Measurements from ENCODE around the gene MAN1A1. TPM values are rescaled to one million over a fixed set of nuclear protein-coding genes. Genes with fewer than 3 reads are reported as not detected.

MAN1A1 gene
- total RNA-seq, 1 donor from 2014 or later, result 3.0 TPM

DNA sequence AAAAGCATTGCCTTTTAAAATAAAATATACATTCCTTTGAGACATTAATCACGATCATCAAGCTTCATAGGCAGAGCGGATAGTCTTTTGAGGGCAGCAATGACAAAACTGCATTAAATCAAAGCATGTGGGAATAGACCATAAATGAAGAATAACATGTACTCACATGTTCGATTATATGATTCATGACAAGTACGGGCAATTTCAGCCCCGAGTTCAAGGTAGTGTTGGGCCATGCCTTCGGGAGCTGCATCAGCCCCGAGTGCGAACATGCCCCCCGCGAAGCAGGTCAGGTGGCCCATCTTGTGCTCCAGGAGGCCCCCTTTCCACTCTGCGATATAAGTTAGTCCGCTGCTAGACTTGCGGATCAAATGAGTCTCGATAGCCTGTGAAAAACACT, 160.1 kb downstream of the MAN1A1 start:
- Mint-ChIP-seq H3K36me3 (ENCODE audit: low read depth) (peaks cover 3% of the 10 kb centered on the region), H3K27ac (ENCODE audit: unreplicated experiment) (no peak overlapping the region), H3K4me3 (no peak overlapping the region), H3K27me3 (ENCODE audit: low read depth) (no peaks in the 10 kb centered on the region), H3K4me1 (peaks cover 3% of the 10 kb centered on the region), H3K9me3 (no peaks in the 10 kb centered on the region)
- TF ChIP-seq, protein P1, sequence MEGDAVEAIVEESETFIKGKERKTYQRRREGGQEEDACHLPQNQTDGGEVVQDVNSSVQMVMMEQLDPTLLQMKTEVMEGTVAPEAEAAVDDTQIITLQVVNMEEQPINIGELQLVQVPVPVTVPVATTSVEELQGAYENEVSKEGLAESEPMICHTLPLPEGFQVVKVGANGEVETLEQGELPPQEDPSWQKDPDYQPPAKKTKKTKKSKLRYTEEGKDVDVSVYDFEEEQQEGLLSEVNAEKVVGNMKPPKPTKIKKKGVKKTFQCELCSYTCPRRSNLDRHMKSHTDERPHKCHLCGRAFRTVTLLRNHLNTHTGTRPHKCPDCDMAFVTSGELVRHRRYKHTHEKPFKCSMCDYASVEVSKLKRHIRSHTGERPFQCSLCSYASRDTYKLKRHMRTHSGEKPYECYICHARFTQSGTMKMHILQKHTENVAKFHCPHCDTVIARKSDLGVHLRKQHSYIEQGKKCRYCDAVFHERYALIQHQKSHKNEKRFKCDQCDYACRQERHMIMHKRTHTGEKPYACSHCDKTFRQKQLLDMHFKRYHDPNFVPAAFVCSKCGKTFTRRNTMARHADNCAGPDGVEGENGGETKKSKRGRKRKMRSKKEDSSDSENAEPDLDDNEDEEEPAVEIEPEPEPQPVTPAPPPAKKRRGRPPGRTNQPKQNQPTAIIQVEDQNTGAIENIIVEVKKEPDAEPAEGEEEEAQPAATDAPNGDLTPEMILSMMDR (conservative IDR thresholded peaks at IDR 0.05), result no peak
- no peak for DNase-seq (ENCODE audit: low read depth, low spot score)

GRCh38 chr6:119187596-119187995, 162.0 kb downstream of the MAN1A1 start:
- no peak overlapping the region for H3K27ac Mint-ChIP-seq (ENCODE audit: unreplicated experiment)
- peaks cover 6% of the 10 kb centered on the region for H3K36me3 Mint-ChIP-seq (ENCODE audit: low read depth)
- peaks cover 7% of the 10 kb centered on the region for H3K4me1 Mint-ChIP-seq
- no peaks in the 10 kb centered on the region for H3K9me3 Mint-ChIP-seq
- H3K27me3 Mint-ChIP-seq (ENCODE audit: low read depth), result no peaks in the 10 kb centered on the region
- no peak overlapping the region for H3K4me3 Mint-ChIP-seq
- TF ChIP-seq, protein P1 (conservative IDR thresholded peaks at IDR 0.05), result no peak
- no peak for DNase-seq (ENCODE audit: low read depth, low spot score)

DNA sequence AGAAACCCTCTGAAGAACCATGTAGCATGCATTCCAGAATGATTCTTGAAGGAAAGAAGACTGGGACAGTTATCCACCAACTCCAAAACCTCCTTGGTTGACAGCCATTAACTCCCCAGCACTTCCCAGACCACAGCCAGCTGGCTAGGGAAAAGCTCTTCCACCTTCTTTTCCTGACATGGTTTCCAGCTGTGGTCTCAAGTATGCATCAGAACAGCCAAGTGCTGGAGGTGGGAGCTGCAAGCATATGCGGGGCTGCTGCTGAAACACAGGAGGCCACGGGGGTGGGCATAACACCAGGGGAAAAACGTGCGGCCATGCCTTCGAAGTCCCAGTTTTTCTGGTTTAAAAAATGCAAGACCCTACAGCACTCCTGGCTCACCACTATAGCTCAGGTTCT, 163.1 kb downstream of the MAN1A1 start:
- no peak overlapping the region for H3K27ac Mint-ChIP-seq (ENCODE audit: unreplicated experiment)
- peaks cover 6% of the 10 kb centered on the region for H3K36me3 Mint-ChIP-seq (ENCODE audit: low read depth)
- no peak overlapping the region for H3K4me3 Mint-ChIP-seq
- TF ChIP-seq, protein P1 (conservative IDR thresholded peaks at IDR 0.05), result no peak
- no peaks in the 10 kb centered on the region for H3K27me3 Mint-ChIP-seq (ENCODE audit: low read depth)
- DNase-seq (ENCODE audit: low read depth, low spot score), result no peak
- peaks cover 7% of the 10 kb centered on the region for H3K4me1 Mint-ChIP-seq
- H3K9me3 Mint-ChIP-seq, result no peaks in the 10 kb centered on the region

DNA sequence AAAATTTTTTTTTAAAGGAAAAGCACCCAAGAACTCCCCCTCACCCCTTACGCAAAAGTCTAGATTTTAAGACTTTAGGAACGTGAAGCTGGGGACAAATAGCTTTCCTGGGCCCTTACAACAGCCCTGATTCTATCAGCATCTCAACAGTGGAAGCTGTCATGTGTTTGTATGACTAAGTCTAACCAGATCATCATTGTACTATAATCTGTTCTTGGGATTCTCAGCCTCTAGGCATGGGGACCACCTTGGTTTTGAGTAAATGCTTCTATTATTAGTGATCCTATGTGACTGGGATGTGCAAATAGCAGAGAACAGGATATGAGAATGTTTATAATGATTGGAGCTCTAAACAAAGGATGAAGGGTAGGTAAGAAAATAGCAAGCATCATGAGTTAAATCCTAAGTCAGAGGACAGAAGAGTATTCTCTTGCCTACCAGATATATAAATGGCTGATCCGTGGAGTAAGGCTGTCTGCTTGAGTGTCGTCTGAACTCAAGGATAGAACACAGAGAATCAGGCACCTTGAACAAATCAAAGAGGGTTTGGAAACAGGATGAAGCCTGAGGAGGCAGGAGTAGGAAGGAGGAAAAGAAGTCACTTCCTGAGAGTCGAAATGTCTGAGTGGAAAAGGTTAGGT, 165.4 kb downstream of the MAN1A1 start:
- TF ChIP-seq, protein P1 (conservative IDR thresholded peaks at IDR 0.05), result no peak
- H3K27me3 Mint-ChIP-seq (ENCODE audit: low read depth), result no peaks in the 10 kb centered on the region

DNA sequence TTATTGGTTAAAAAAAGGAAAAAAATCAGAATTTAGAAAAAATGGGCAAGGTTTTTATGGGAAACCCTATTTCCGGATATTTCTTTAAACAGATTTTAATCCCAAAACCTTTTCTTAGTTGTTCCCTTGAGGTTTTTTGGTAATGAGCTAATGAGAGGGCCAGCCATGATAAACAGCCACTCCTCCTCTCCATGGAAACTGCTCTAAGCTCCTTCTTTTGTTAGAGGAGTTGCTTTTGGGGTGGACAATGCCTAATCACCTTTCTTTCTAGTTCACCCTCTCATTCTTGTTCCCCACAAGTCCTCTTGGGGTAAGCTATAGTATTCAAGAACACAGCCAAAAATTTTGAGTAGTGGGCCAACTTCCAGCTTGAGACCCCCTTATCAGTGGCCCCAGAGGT, 166.1 kb downstream of the MAN1A1 start:
- Mint-ChIP-seq H3K27me3 (ENCODE audit: low read depth) (no peaks in the 10 kb centered on the region), H3K36me3 (ENCODE audit: low read depth) (peaks cover 6% of the 10 kb centered on the region), H3K9me3 (no peaks in the 10 kb centered on the region), H3K27ac (ENCODE audit: unreplicated experiment) (no peak overlapping the region), H3K4me1 (peaks cover 7% of the 10 kb centered on the region), H3K4me3 (no peak overlapping the region)
- no peak for DNase-seq (ENCODE audit: low read depth, low spot score)
- TF ChIP-seq, protein P1 (conservative IDR thresholded peaks at IDR 0.05), result no peak

More for the DNA sequence above, 165.4 kb downstream of the MAN1A1 start:
- peaks cover 7% of the 10 kb centered on the region for H3K4me1 Mint-ChIP-seq
- H3K4me3 Mint-ChIP-seq, result no peak overlapping the region
- no peaks in the 10 kb centered on the region for H3K9me3 Mint-ChIP-seq
- H3K36me3 Mint-ChIP-seq (ENCODE audit: low read depth), result peaks cover 6% of the 10 kb centered on the region
- H3K27ac Mint-ChIP-seq (ENCODE audit: unreplicated experiment), result no peak overlapping the region
- DNase-seq (ENCODE audit: low read depth, low spot score), result no peak

All from neural crest cell (in vitro differentiated cells).